Pancreas (tissue), 10 donors: Measurements from ENCODE around the gene SMYD3. TPM values are rescaled to one million over a fixed set of nuclear protein-coding genes. Genes with fewer than 3 reads are reported as not detected.

Experiments
- ATAC-seq, 4 donors: fragments of 200-7000 bp; cut with Tn5 transposase; one replicate each; pipeline versions ENCODE4 v1.8.0 to v1.9.1; 2020; ENCODE audit warnings: mild to moderate bottlenecking in 4 of 4, moderate library complexity in 4 of 4
- DNase-seq, 6 donors: peaks; one replicate each; pipeline ENCODE4 v3.0.0-alpha.2; 2020
- FAIRE-seq: peaks from 2 replicates; lab custom pipeline; 2012; peaks lifted over from hg19 to GRCh38; lab: Jason Lieb, UNC
- H3K27ac ChIP-seq, 4 donors: fragments of 200-600 bp; sonication (generic); 1 replicate in 3 of 4; 2 replicates in 1 of 4; pipeline versions ENCODE4 v1.5.0 to v1.8.0; 2020
- H3K27me3 ChIP-seq, 4 donors: fragments of 200-600 bp; one replicate each; pipeline ENCODE4 v1.8.0; 2021
- H3K36me3 ChIP-seq, 3 donors: fragments of 200-600 bp; sonication (generic) in 1 of 3; one replicate each; pipeline versions ENCODE4 v1.5.0 to v1.8.0; 2020 to 2021
- H3K4me1 ChIP-seq, 3 donors: fragments of 200-600 bp; one replicate each; pipeline ENCODE4 v1.8.0; 2021
- H3K4me3 ChIP-seq, 4 donors: fragments of 200-600 bp; sonication (generic) in 2 of 4; one replicate each; pipeline versions ENCODE4 v1.5.0 to v1.8.0; 2020 to 2021
- H3K9me3 ChIP-seq, 4 donors: fragments of 200-600 bp; one replicate each; pipeline ENCODE4 v1.8.0; 2021
- WGBS, 2 donors: extraction: QIAGEN DNeasy Blood & Tissue Kit; methylation state at CpG; one replicate each; pipeline ENCODE4 v1.1.7; 2013; 5-methylcytosine and 5-hydroxymethylcytosine counted together
- intact Hi-C, 3 donors: fragments of 100-400 bp; cut with DNase I; formaldehyde crosslinking; loops; one replicate each; pipeline versions ENCODE4 v1.11.1 to v1.14.2; 2022
- polyA plus RNA-seq, 2 donors: library from polyadenylated mRNA; stranded (reverse); fragments of 200-250 nt; gene quantifications; one replicate each; pipeline ENCODE4 v1.2.3, GENCODE V29; 2013
- total RNA-seq, 6 donors: library from RNA; stranded (reverse); fragmentation: NEBNext Ultra II Directional in 4 of 6; extraction: Animal tissue kit (Norgen Biotek cat#: 25700) in 4 of 6; gene quantifications; one replicate each; pipeline versions ENCODE4 v1.2.1 to v1.2.4, GENCODE V29; 2021 to 2023
- TF ChIP-seq, protein P1 (sequence below), 4 donors: fragments of 200-600 bp; sonication (generic) in 3 of 4; IDR thresholded peaks; one replicate each; pipeline versions ENCODE4 v1.5.0 to v1.8.0; 2021; ENCODE audit warnings: antibody characterized with exemption in 4 of 4
- donor health status: healthy with polysubstance abuse.
- donor health status: DM: no; HTN: no; CAD: no; lungs with moderate emphysema.
- donor health status: DM: no; HTN: no; CAD: no.
- donor health status: control.
- donor health status: control.
- donor health status: Bipolar disorder and iron deficiency.
- donor health status: DM: yes; HTN: yes; CAD: no.
- donor health status: DM: no; HTN: no; CAD: no.
- donor health status: DM: no; HTN: no; CAD: no.
- donor health status: DM: yes; HTN: yes; CAD: no.

SMYD3 gene
- total and polyA plus RNA-seq, 8 donors, result 4.6 to 10.5 (median 6.7) TPM

DNA sequence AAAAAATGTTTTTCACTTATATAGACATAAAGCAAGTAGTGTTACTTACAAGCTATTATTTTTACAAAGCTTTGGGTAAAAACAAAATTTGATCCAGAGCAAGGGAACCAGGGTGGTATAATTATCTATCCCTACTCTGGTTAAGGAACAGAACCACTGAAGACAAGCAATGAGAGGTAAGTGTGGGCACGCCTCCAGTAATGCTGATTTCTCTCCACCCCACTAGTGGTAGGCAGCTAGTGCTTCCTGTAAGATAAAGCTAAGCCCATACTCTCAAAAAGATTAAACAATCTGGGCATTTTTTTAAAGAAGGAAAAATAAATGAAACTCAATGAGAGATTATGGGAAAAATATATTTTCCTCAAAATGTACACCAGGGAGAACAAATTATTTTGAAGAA, 36.9 kb upstream of the SMYD3 start:
- FAIRE-seq (no peak), ATAC-seq (no peak), DNase-seq (no peak)
- 96 to 100% methylated on average over 1 of the region's 1 CpG for WGBS, 2 donors
- Histone ChIP-seq H3K36me3 (peaks cover 0 to 48% (median 17%) of the 10 kb centered on the region in 3 donors), H3K27ac (no peak overlapping the region), H3K9me3 (no peaks in the 10 kb centered on the region), H3K4me1 (no peaks in the 10 kb centered on the region), H3K27me3 (no peaks in the 10 kb centered on the region), H3K4me3 (no peak overlapping the region)
- TF ChIP-seq, protein P1, sequence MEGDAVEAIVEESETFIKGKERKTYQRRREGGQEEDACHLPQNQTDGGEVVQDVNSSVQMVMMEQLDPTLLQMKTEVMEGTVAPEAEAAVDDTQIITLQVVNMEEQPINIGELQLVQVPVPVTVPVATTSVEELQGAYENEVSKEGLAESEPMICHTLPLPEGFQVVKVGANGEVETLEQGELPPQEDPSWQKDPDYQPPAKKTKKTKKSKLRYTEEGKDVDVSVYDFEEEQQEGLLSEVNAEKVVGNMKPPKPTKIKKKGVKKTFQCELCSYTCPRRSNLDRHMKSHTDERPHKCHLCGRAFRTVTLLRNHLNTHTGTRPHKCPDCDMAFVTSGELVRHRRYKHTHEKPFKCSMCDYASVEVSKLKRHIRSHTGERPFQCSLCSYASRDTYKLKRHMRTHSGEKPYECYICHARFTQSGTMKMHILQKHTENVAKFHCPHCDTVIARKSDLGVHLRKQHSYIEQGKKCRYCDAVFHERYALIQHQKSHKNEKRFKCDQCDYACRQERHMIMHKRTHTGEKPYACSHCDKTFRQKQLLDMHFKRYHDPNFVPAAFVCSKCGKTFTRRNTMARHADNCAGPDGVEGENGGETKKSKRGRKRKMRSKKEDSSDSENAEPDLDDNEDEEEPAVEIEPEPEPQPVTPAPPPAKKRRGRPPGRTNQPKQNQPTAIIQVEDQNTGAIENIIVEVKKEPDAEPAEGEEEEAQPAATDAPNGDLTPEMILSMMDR (IDR thresholded peaks at IDR 0.05), result no peak
- intact Hi-C loops, result no loop called here

DNA sequence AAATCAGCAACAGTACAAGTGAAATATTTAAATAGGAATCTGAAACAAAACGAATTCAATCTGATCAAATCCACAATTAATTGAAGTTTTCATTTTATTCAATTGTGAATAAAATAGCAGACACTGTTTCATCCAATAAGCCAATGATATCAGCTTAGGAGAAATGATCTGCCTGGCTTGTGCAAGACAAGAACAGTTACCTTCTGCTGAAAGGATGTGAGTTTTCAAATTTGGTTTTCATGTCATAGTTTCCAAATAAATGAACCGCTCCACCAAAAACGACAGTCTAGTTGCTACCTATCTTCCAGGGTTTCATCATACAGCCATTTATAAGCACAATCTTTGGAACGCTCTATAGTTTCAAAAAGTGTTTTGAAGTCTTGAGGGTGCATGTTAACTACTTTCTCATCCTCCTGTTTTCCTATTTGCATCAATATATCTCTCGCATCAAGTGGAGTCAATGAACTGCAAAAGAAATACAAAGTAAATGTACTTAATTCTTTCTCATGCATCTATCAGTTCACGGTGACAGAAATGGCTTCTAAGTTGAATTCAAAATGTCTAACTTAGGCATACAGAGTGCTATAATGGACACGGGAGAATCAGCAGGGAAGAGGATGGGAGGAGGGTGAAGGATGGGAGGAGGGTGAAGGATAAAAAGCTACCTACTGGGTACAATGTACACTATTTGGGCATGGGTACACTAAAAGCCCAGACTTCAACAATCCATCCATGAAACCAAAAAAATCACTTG, 33.8 kb upstream of the SMYD3 start:
- WGBS, 2 donors, result 77 to 87% methylated on average over 7 of the region's 7 CpGs
- FAIRE-seq (no peak), ATAC-seq (no peak), DNase-seq (no peak)
- Histone ChIP-seq H3K36me3 (peaks cover 0 to 40% (median 17%) of the 10 kb centered on the region in 3 donors), H3K4me1 (no peaks in the 10 kb centered on the region), H3K4me3 (no peak overlapping the region), H3K27ac (no peak overlapping the region), H3K9me3 (no peaks in the 10 kb centered on the region), H3K27me3 (no peaks in the 10 kb centered on the region)
- intact Hi-C loops, result no loop called here
- TF ChIP-seq, protein P1 (IDR thresholded peaks at IDR 0.05), result no peak

GRCh38 chr1:246537887-246538286, 30.8 kb upstream of the SMYD3 start:
- H3K9me3 ChIP-seq, result no peaks in the 10 kb centered on the region
- DNase-seq, result no peak
- peaks cover 0 to 16% (median 8%) of the 10 kb centered on the region in 3 donors for H3K36me3 ChIP-seq
- no peak overlapping the region for H3K4me3 ChIP-seq
- no peak for ATAC-seq
- no peak overlapping the region for H3K27ac ChIP-seq
- no peak for FAIRE-seq
- H3K4me1 ChIP-seq, result no peaks in the 10 kb centered on the region
- TF ChIP-seq, protein P1 (IDR thresholded peaks at IDR 0.05), result no peak
- 59 to 72% methylated on average over 3 of the region's 3 CpGs for WGBS, 2 donors
- no peaks in the 10 kb centered on the region for H3K27me3 ChIP-seq
- intact Hi-C loops, result no loop called here

- no peak for FAIRE-seq
- WGBS, 2 donors, result 79 to 80% methylated on average over 7 of the region's 7 CpGs
- no peaks in the 10 kb centered on the region for H3K27me3 ChIP-seq
- no peak overlapping the region for H3K4me3 ChIP-seq
- TF ChIP-seq, protein P1 (IDR thresholded peaks at IDR 0.05), result no peak
- intact Hi-C loops, result no loop called here
- no peaks in the 10 kb centered on the region for H3K9me3 ChIP-seq
- H3K27ac ChIP-seq, result no peak overlapping the region
- H3K4me1 ChIP-seq, result no peaks in the 10 kb centered on the region
- ATAC-seq, result no peak
- H3K36me3 ChIP-seq, result peaks cover 0 to 12% (median 7%) of the 10 kb centered on the region in 3 donors
- no peak for DNase-seq
These were observed 30.4 kb upstream of the SMYD3 start for GRCh38 chr1:246537441-246537840.

DNA sequence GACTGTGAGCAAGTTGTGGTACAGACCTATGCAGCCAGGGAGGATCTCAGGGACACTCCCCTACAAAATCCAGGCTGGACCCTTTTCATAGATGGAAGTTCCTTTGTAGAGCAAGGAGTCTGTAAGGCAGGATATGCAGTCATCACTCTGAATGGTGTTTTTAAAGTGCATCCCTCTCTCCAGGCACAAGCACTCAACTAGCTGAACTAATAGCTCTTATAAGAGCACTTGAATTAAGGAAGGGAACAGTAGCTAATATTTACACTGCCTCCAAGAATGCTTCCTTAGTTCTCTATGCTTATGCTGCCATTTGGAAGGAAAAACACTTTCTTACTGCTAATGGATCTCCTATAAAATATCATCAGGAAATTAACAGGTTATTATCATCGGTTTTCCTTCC, 27.0 kb upstream of the SMYD3 start:
- no peaks in the 10 kb centered on the region for H3K36me3 ChIP-seq
- WGBS, 2 donors, result 52 to 81% methylated on average over 1 of the region's 1 CpG
- TF ChIP-seq, protein P1 (IDR thresholded peaks at IDR 0.05), result no peak
- FAIRE-seq, result no peak
- ATAC-seq, result no peak
- intact Hi-C loops, result no loop called here
- no peaks in the 10 kb centered on the region for H3K27me3 ChIP-seq
- H3K27ac ChIP-seq, result no peak overlapping the region
- no peaks in the 10 kb centered on the region for H3K9me3 ChIP-seq
- H3K4me3 ChIP-seq, result no peak overlapping the region
- no peaks in the 10 kb centered on the region for H3K4me1 ChIP-seq
- no peak for DNase-seq
